HepG2 (cell line): ENCODE data around the gene CCDC183. TPM values are rescaled to one million over a fixed set of nuclear protein-coding genes. Genes with fewer than 3 reads are reported as not detected.
A peak's percentile ranks its signal among the peaks of the same experiment; 100 is the strongest.

Experiments
- ARID3A ChIP-seq: IDR thresholded peaks from 2 replicates; pipeline ENCODE4 v1.6.1; 2012; ENCODE audit warnings: low read depth, low read length, improper control_type of control experiment
- FOXK1 ChIP-seq: sonication (generic); formaldehyde crosslinking; IDR thresholded peaks from 2 replicates; pipeline ENCODE4 v1.4.0; 2020; ENCODE audit warnings: low read depth, missing genetic modification reagents, borderline replicate concordance
- GABPA ChIP-seq, 2 experiments: IDR thresholded peaks; 2 replicates each; pipeline ENCODE4 v1.6.1; 2011 to 2016; ENCODE audit warnings: low read depth in 2 of 2, low read length in 1 of 2, missing biosample characterization in 1 of 2, missing genetic modification characterization in 1 of 2
- HNRNPH1 ChIP-seq: fragments of 200-400 bp; formaldehyde crosslinking; optimal IDR thresholded peaks from 2 replicates; pipeline ENCODE3; 2017; ENCODE audit warnings: mild to moderate bottlenecking, low read depth, low read length
- NBN ChIP-seq: fragments of 450-650 bp; conservative IDR thresholded peaks from 2 replicates; pipeline ENCODE4 v1.6.1; 2017
- PHF21A ChIP-seq: sonication (generic); formaldehyde crosslinking; IDR thresholded peaks from 2 replicates; pipeline ENCODE4 v1.5.0; 2020; ENCODE audit warnings: mild to moderate bottlenecking, missing genetic modification reagents
- TFAP4 ChIP-seq: sonication (generic); IDR thresholded peaks from 2 replicates; pipeline ENCODE4 v1.6.1; 2016; ENCODE audit warnings: low read depth, borderline replicate concordance
- ZNF280D ChIP-seq: sonication (generic); formaldehyde crosslinking; IDR thresholded peaks from 2 replicates; pipeline ENCODE4 v1.5.1; 2020; ENCODE audit warnings: mild to moderate bottlenecking, missing genetic modification reagents
- ZNF407 ChIP-seq: sonication (generic); formaldehyde crosslinking; IDR thresholded peaks from one replicate; pipeline ENCODE4 v1.5.1; 2020; ENCODE audit warnings: mild to moderate bottlenecking, missing genetic modification reagents; ENCODE audit errors: not compliant biosample characterization
- ZNF749 ChIP-seq: sonication (generic); formaldehyde crosslinking; IDR thresholded peaks from 2 replicates; pipeline ENCODE4 v1.8.0; 2022; ENCODE audit warnings: mild to moderate bottlenecking, missing genetic modification reagents, moderate library complexity, borderline replicate concordance
- ZNF841 ChIP-seq: sonication (generic); formaldehyde crosslinking; IDR thresholded peaks from 2 replicates; pipeline ENCODE4 v1.8.1; 2023; ENCODE audit warnings: missing genetic modification reagents, borderline replicate concordance
- ZSCAN31 ChIP-seq: sonication (generic); formaldehyde crosslinking; IDR thresholded peaks from 2 replicates; pipeline ENCODE4 v1.5.0; 2020; ENCODE audit warnings: low read depth, mild to moderate bottlenecking, missing genetic modification reagents
- polyA plus RNA-seq, 8 experiments: library from polyadenylated mRNA; depleted of rRNA in 3 of 8; stranded (reverse) in 7 of 8; unstranded in 1 of 8; fragments of >200 nt; fragmentation: Illumina TruSeq in 4 of 8; extraction: Trizol in 4 of 8; gene quantifications; 2 replicates each; pipeline versions ENCODE4 v1.2.1 to v1.2.3, GENCODE V29; 2011 to 2016; ENCODE audit warnings: low read depth in 4 of 8, missing spikeins in 1 of 8, mixed read lengths in 1 of 8; ENCODE audit not compliant: insufficient read depth in 1 of 8
- total RNA-seq, 5 experiments: library from RNA; depleted of rRNA; stranded (reverse); fragments of >200 nt; fragmentation: Illumina TruSeq; extraction: Trizol; gene quantifications; 2 replicates each; pipeline ENCODE4 v1.2.3, GENCODE V29; 2016; ENCODE audit warnings: low read depth in 1 of 5

The CCDC183 gene
- total and polyA plus RNA-seq, 2 of the 13 experiments (the other 11 are each of a cell fraction or from before 2014, with no cell fraction given) = 5.0 to 66.4 TPM

- TF ChIP-seq ZNF407 (CRISPR knock-in tag) (no peak), PHF21A (CRISPR knock-in tag) (peak; percentile 71; the same call in 1 of the 2 replicates), NBN (no peak), ZNF841 (CRISPR knock-in tag) (no peak), HNRNPH1 (no peak), ZNF749 (CRISPR knock-in tag) (no peak), ARID3A (peak; percentile 74), ZNF280D (CRISPR knock-in tag) (peak; percentile 65; the same call in 1 of the 2 replicates), ZSCAN31 (peak; percentile 67; the same call in 1 of the 2 replicates), TFAP4 (peak; percentile 56; the same call in 1 of the 2 replicates), GABPA (IDR thresholded peaks at IDR 0.05; ENCODE audit: low read depth, low read length) (no peak), GABPA (CRISPR knock-in tag; IDR thresholded peaks at IDR 0.05; ENCODE audit: low read depth) (no peak), FOXK1 (no peak; the same call in 1 of the 2 replicates)
Observed at GRCh38 chr9:136787690-136788400, 8.3 kb upstream of the CCDC183 start (continued).
